22Rv1 (cell line): ENCODE measurements around the gene TOP1.

Experiments used
- ZFX ChIP-seq: fragments of 450-650 bp; IDR thresholded peaks from 2 replicates; pipeline ENCODE4 v1.6.1; 2017; ENCODE audit warnings: antibody characterized with exemption, borderline replicate concordance
- TF ChIP-seq, protein P1 (sequence below): fragments of 450-650 bp; IDR thresholded peaks from 2 replicates; pipeline ENCODE4 v1.5.1; 2017; ENCODE audit warnings: mild to moderate bottlenecking

DNA sequence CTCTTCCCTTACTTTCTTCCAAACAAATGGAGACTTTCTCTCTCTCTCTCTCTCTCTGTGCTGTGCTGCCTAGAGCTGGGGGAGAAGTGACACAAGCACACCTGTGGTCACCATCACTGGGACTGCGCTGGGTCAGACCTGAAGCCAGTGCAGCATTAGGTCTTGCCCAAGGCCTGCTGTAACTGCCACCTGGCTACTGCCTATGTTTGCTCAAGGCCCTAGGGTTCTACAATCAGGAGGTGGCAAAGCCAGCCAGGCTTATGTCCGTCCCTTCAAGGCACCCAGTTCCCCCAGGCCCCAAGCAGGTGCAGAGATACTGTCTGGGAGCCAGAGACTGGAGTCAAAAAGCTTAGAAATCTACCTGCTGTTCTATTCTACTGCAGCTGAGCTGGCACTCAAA is 49.4 kb upstream of the TOP1 start:
- TF ChIP-seq, protein P1, sequence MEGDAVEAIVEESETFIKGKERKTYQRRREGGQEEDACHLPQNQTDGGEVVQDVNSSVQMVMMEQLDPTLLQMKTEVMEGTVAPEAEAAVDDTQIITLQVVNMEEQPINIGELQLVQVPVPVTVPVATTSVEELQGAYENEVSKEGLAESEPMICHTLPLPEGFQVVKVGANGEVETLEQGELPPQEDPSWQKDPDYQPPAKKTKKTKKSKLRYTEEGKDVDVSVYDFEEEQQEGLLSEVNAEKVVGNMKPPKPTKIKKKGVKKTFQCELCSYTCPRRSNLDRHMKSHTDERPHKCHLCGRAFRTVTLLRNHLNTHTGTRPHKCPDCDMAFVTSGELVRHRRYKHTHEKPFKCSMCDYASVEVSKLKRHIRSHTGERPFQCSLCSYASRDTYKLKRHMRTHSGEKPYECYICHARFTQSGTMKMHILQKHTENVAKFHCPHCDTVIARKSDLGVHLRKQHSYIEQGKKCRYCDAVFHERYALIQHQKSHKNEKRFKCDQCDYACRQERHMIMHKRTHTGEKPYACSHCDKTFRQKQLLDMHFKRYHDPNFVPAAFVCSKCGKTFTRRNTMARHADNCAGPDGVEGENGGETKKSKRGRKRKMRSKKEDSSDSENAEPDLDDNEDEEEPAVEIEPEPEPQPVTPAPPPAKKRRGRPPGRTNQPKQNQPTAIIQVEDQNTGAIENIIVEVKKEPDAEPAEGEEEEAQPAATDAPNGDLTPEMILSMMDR = no peak
- TF ChIP-seq ZFX = no peak
